HUES6 (cell line): ENCODE results near the gene SOCS1.
A peak's percentile ranks its signal among the peaks of the same experiment; 100 is the strongest.
"Not testable (repeated sequence)": the region's sequence is repeated elsewhere in the genome, so short reads cannot be mapped to it uniquely, and the experiment has no call there.

Source experiments
- H3K27ac ChIP-seq: 2 replicates; pipeline ENCODE4 v1.7.0; 2013; ENCODE audit warnings: low read depth, mild to moderate bottlenecking, low read length, inconsistent platforms
- H3K27me3 ChIP-seq: 2 replicates; pipeline ENCODE4 v1.6.1; 2013; ENCODE audit warnings: low read length; ENCODE audit not compliant: control insufficient read depth, insufficient read depth
- H3K36me3 ChIP-seq: 2 replicates; pipeline ENCODE4 v1.6.1; 2013; ENCODE audit warnings: low read length; ENCODE audit not compliant: control insufficient read depth, insufficient read depth
- H3K4me1 ChIP-seq: 2 replicates; pipeline ENCODE4 v1.6.1; 2013; ENCODE audit warnings: low read length; ENCODE audit not compliant: control insufficient read depth, insufficient read depth
- H3K4me3 ChIP-seq: 2 replicates; pipeline ENCODE4 v1.5.1; 2013; ENCODE audit warnings: low read depth, low read length
- H3K9ac ChIP-seq: one replicate; pipeline ENCODE4 v1.6.1; 2013; ENCODE audit warnings: mild to moderate bottlenecking, low read length
- H3K9me3 ChIP-seq: 2 replicates; pipeline ENCODE4 v1.6.1; 2013; ENCODE audit warnings: low read depth, low read length; ENCODE audit not compliant: control insufficient read depth, insufficient read depth

SOCS1 gene

GRCh38 chr16:11255737-11256660, at the start of gene SOCS1:
Gene SOCS1, minus strand, starts transcription at chr16:11256204. Its CDS starts 726 bp downstream, at chr16:11255478.
- H3K4me1 ChIP-seq = peaks cover 26% of the 10 kb centered on the region
- H3K9ac ChIP-seq = peak within 1 kb of the TSS; percentile 72
- no peaks in the 10 kb centered on the region for H3K9me3 ChIP-seq
- H3K36me3 ChIP-seq = peaks cover 22% of the 10 kb centered on the region
- H3K4me3 ChIP-seq = peak within 1 kb of the TSS; percentile 80
- peak within 1 kb of the TSS; percentile 63; the same call in 1 of the 2 replicates for H3K27ac ChIP-seq
- no peaks in the 10 kb centered on the region for H3K27me3 ChIP-seq

GRCh38 chr16:11303405-11304138, 47.6 kb upstream of the SOCS1 start:
- Histone ChIP-seq H3K9me3 (no peaks in the 10 kb centered on the region), H3K36me3 (no peaks in the 10 kb centered on the region), H3K4me1 (peaks cover 12% of the 10 kb centered on the region; the same call in 1 of the 2 replicates), H3K4me3 (no peak overlapping the region), H3K27ac (no peak overlapping the region), H3K27me3 (no peaks in the 10 kb centered on the region), H3K9ac (no peak overlapping the region)

GRCh38 chr16:11302977-11303376, 47.0 kb upstream of the SOCS1 start:
- Histone ChIP-seq H3K4me3 (no peak overlapping the region), H3K4me1 (peaks cover 10% of the 10 kb centered on the region), H3K27me3 (no peaks in the 10 kb centered on the region), H3K36me3 (no peaks in the 10 kb centered on the region), H3K9me3 (no peaks in the 10 kb centered on the region), H3K9ac (no peak overlapping the region), H3K27ac (no peak overlapping the region)

GRCh38 chr16:11301645-11302501, 45.9 kb upstream of the SOCS1 start:
- Histone ChIP-seq H3K36me3 (no peaks in the 10 kb centered on the region), H3K27me3 (no peaks in the 10 kb centered on the region), H3K9ac (no peak overlapping the region), H3K9me3 (no peaks in the 10 kb centered on the region), H3K4me1 (peaks cover 20% of the 10 kb centered on the region), H3K4me3 (no peak overlapping the region), H3K27ac (no peak overlapping the region)

GRCh38 chr16:11300560-11300892, 44.5 kb upstream of the SOCS1 start:
- Histone ChIP-seq H3K4me1 (peaks cover 21% of the 10 kb centered on the region), H3K27me3 (no peaks in the 10 kb centered on the region), H3K4me3 (no peak overlapping the region)

GRCh38 chr16:11299865-11300559, 44.0 kb upstream of the SOCS1 start:
- H3K36me3 ChIP-seq = no peaks in the 10 kb centered on the region
- no peak overlapping the region for H3K4me3 ChIP-seq
- no peak overlapping the region for H3K27ac ChIP-seq
- H3K9me3 ChIP-seq = no peaks in the 10 kb centered on the region
- H3K9ac ChIP-seq = no peak overlapping the region
- no peaks in the 10 kb centered on the region for H3K27me3 ChIP-seq
- H3K4me1 ChIP-seq = peaks cover 21% of the 10 kb centered on the region

More at GRCh38 chr16:11300560-11300892, 44.5 kb upstream of the SOCS1 start:
- Histone ChIP-seq H3K27ac (no peak overlapping the region), H3K36me3 (no peaks in the 10 kb centered on the region), H3K9me3 (no peaks in the 10 kb centered on the region), H3K9ac (no peak overlapping the region)

- peaks cover 21% of the 10 kb centered on the region for H3K4me1 ChIP-seq
- H3K36me3 ChIP-seq, H3K9ac ChIP-seq, H3K27me3 ChIP-seq, H3K9me3 ChIP-seq, H3K4me3 ChIP-seq, H3K27ac ChIP-seq: not testable (repeated sequence)
These were observed 43.0 kb upstream of the SOCS1 start for GRCh38 chr16:11298950-11299547.

- H3K27ac ChIP-seq = no peak overlapping the region
- no peaks in the 10 kb centered on the region for H3K36me3 ChIP-seq
- H3K27me3 ChIP-seq = no peaks in the 10 kb centered on the region
- H3K4me3 ChIP-seq = no peak overlapping the region
- peaks cover 21% of the 10 kb centered on the region for H3K4me1 ChIP-seq
- H3K9ac ChIP-seq = no peak overlapping the region
- no peaks in the 10 kb centered on the region for H3K9me3 ChIP-seq
These were observed 42.3 kb upstream of the SOCS1 start for GRCh38 chr16:11298143-11298900.

- no peak overlapping the region for H3K4me3 ChIP-seq
- no peaks in the 10 kb centered on the region for H3K27me3 ChIP-seq
- H3K36me3 ChIP-seq = no peaks in the 10 kb centered on the region
- peaks cover 23% of the 10 kb centered on the region for H3K4me1 ChIP-seq
- H3K9me3 ChIP-seq = no peaks in the 10 kb centered on the region
- no peak overlapping the region for H3K9ac ChIP-seq
- no peak overlapping the region for H3K27ac ChIP-seq
These were observed 41.6 kb upstream of the SOCS1 start for GRCh38 chr16:11297492-11298142.
